Smooth muscle cell (in vitro differentiated cells): ENCODE data around the gene AKR1C1. TPM values are rescaled to one million over a fixed set of nuclear protein-coding genes. Genes with fewer than 3 reads are reported as not detected.
A peak's percentile ranks its signal among the peaks of the same experiment; 100 is the strongest.
"Not testable (repeated sequence)": the region's sequence is repeated elsewhere in the genome, so short reads cannot be mapped to it uniquely, and the experiment has no call there.

Source experiments
- DNase-seq: peaks from one replicate; lab custom pipeline; 2025; ENCODE audit not compliant: unreplicated experiment; lab: John Stamatoyannopoulos, UW
- H2AFZ ChIP-seq: fragments of 200-600 bp; sonication (generic); 2 replicates; pipeline ENCODE4 v1.6.0; 2016; ENCODE audit warnings: antibody characterized with exemption, low read depth, mild to moderate bottlenecking
- H3F3A ChIP-seq: fragments of 200-600 bp; sonication (generic); 2 replicates; pipeline ENCODE4 v1.6.0; 2017; ENCODE audit warnings: antibody characterized with exemption, low read depth
- H3K27ac ChIP-seq: fragments of 200-600 bp; sonication (generic); 2 replicates; pipeline ENCODE4 v1.5.1; 2016; ENCODE audit warnings: low read depth, mild to moderate bottlenecking
- H3K27me3 ChIP-seq: fragments of 200-600 bp; sonication (generic); 2 replicates; pipeline ENCODE4 v1.6.1; 2016; ENCODE audit warnings: low read depth, mild to moderate bottlenecking
- H3K36me3 ChIP-seq: fragments of 200-600 bp; sonication (generic); 2 replicates; pipeline ENCODE4 v1.5.1; 2016; ENCODE audit warnings: low read depth
- H3K4me1 ChIP-seq: fragments of 200-600 bp; sonication (generic); 2 replicates; pipeline ENCODE4 v1.5.1; 2016; ENCODE audit warnings: low read depth
- H3K4me2 ChIP-seq: fragments of 200-600 bp; sonication (generic); 2 replicates; pipeline ENCODE4 v1.6.0; 2016; ENCODE audit warnings: mild to moderate bottlenecking
- H3K4me3 ChIP-seq: fragments of 200-600 bp; sonication (generic); 2 replicates; pipeline ENCODE4 v1.5.1; 2016; ENCODE audit warnings: mild to moderate bottlenecking
- H3K79me2 ChIP-seq: fragments of 200-600 bp; sonication (generic); 2 replicates; pipeline ENCODE4 v1.6.0; 2016; ENCODE audit warnings: low read depth, mild to moderate bottlenecking
- H3K9ac ChIP-seq: fragments of 200-600 bp; sonication (generic); 2 replicates; pipeline ENCODE4 v1.6.0; 2016; ENCODE audit warnings: low read depth
- H3K9me3 ChIP-seq: fragments of 200-600 bp; sonication (generic); replicated peaks from 2 replicates; pipeline ENCODE4 v1.5.1; 2016; ENCODE audit warnings: low read depth
- H4K20me1 ChIP-seq: fragments of 200-600 bp; sonication (generic); 2 replicates; pipeline ENCODE4 v1.6.0; 2016; ENCODE audit warnings: low read depth
- CTCF ChIP-seq: fragments of 200-600 bp; sonication (generic); IDR thresholded peaks from 2 replicates; pipeline ENCODE4 v1.5.1; 2017; ENCODE audit warnings: borderline replicate concordance, mild to moderate bottlenecking, antibody characterized with exemption; ENCODE audit not compliant: insufficient read depth, poor library complexity, severe bottlenecking
- WGBS: methylation state at CpG from one replicate; pipeline ENCODE4 v1.1.7; 2016; ENCODE audit warnings: low lambda C conversion rate; 5-methylcytosine and 5-hydroxymethylcytosine counted together
- polyA plus RNA-seq: library from polyadenylated mRNA; unstranded; fragments of >200 nt; fragmentation: Nextera tagmentation; extraction: Ambion mirVana; gene quantifications from 2 replicates; pipeline ENCODE4 v1.2.1, GENCODE V29; 2016
- total RNA-seq: library from RNA; depleted of rRNA; stranded (reverse); fragments of >200 nt; gene quantifications from 2 replicates; pipeline ENCODE4 v1.2.3, GENCODE V29; 2014

Gene AKR1C1
- total and polyA plus RNA-seq, 2 experiments from 2014 or later, result 16.3 to 20.5 TPM

GRCh38 chr10:4994260-4994659 lies 31.0 kb downstream of the AKR1C1 start:
- not testable (repeated sequence) for H3K79me2 ChIP-seq, H3K27ac ChIP-seq, H3K9me3 ChIP-seq, H3K4me3 ChIP-seq, H3K4me1 ChIP-seq, DNase-seq, H2AFZ ChIP-seq, H3K36me3 ChIP-seq, H3K4me2 ChIP-seq, H3K9ac ChIP-seq, H3F3A ChIP-seq, H3K27me3 ChIP-seq, H4K20me1 ChIP-seq

- no peak overlapping the region for H3K9ac ChIP-seq
- no peak overlapping the region for H3K4me2 ChIP-seq
- WGBS, result 97% methylated on average over 5 of the region's 5 CpGs
- no peak overlapping the region for H3K27ac ChIP-seq
- DNase-seq, result no peak
- H3K27me3 ChIP-seq, result no peaks in the 10 kb centered on the region
- no peak for TF ChIP-seq CTCF
- H2AFZ ChIP-seq, result no peak overlapping the region
- H4K20me1 ChIP-seq, result no peaks in the 10 kb centered on the region
- H3K4me3 ChIP-seq, result no peak overlapping the region
- no peaks in the 10 kb centered on the region for H3F3A ChIP-seq
- H3K9me3 ChIP-seq, result no peaks in the 10 kb centered on the region
- no peaks in the 10 kb centered on the region for H3K36me3 ChIP-seq
- no peaks in the 10 kb centered on the region for H3K79me2 ChIP-seq
- H3K4me1 ChIP-seq, result no peaks in the 10 kb centered on the region
Measured at GRCh38 chr10:4998671-4999070, 35.5 kb downstream of the AKR1C1 start.

- H3K79me2 ChIP-seq, result no peaks in the 10 kb centered on the region
- no peaks in the 10 kb centered on the region for H3K27me3 ChIP-seq
- no peaks in the 10 kb centered on the region for H3F3A ChIP-seq
- no peak overlapping the region for H3K27ac ChIP-seq
- H4K20me1 ChIP-seq, result no peaks in the 10 kb centered on the region
- H3K9me3 ChIP-seq, result no peaks in the 10 kb centered on the region
- no peaks in the 10 kb centered on the region for H3K36me3 ChIP-seq
- 95% methylated on average over 2 of the region's 2 CpGs for WGBS
- no peak overlapping the region for H3K4me2 ChIP-seq
- H3K4me1 ChIP-seq, result no peaks in the 10 kb centered on the region
- H3K9ac ChIP-seq, result no peak overlapping the region
- no peak overlapping the region for H2AFZ ChIP-seq
- TF ChIP-seq CTCF, result no peak
- DNase-seq, result no peak
- H3K4me3 ChIP-seq, result no peak overlapping the region
Measured at GRCh38 chr10:5002013-5002727, 39.0 kb downstream of the AKR1C1 start.

GRCh38 chr10:5003127-5004029 lies 40.2 kb downstream of the AKR1C1 start, which contains the start of gene AKR1C2:
Gene AKR1C2 (minus strand): TSS chr10:5003857. CDS start chr10:5003835, 22 bp downstream.
- Histone ChIP-seq H3K4me3 (peak within 1 kb of the TSS; percentile 13), H3K4me2 (peak within 1 kb of the TSS; percentile 26)
- H3K27ac ChIP-seq, result not testable (repeated sequence)

GRCh38 chr10:5004030-5004385 lies 40.8 kb downstream of the AKR1C1 start:
- not testable (repeated sequence) for H3K79me2 ChIP-seq, H3K27ac ChIP-seq, H2AFZ ChIP-seq, H3K9ac ChIP-seq, H3F3A ChIP-seq, H4K20me1 ChIP-seq, H3K4me2 ChIP-seq, DNase-seq, H3K4me1 ChIP-seq, H3K9me3 ChIP-seq, H3K4me3 ChIP-seq, H3K36me3 ChIP-seq, H3K27me3 ChIP-seq
- WGBS, result 0% methylated on average over 1 of the region's 1 CpG

More at GRCh38 chr10:5003127-5004029, 40.2 kb downstream of the AKR1C1 start, which contains the start of gene AKR1C2:
- not testable (repeated sequence) for H3K27me3 ChIP-seq, H3F3A ChIP-seq, H3K4me1 ChIP-seq, H2AFZ ChIP-seq, DNase-seq, H4K20me1 ChIP-seq, H3K79me2 ChIP-seq, H3K9ac ChIP-seq, H3K9me3 ChIP-seq, H3K36me3 ChIP-seq
- WGBS, result 71% methylated on average over 9 of the region's 10 CpGs

- H2AFZ ChIP-seq, H3F3A ChIP-seq, H3K27ac ChIP-seq, H3K9ac ChIP-seq, H4K20me1 ChIP-seq, H3K4me1 ChIP-seq, H3K36me3 ChIP-seq, DNase-seq, H3K4me3 ChIP-seq, H3K79me2 ChIP-seq, H3K9me3 ChIP-seq, H3K4me2 ChIP-seq, H3K27me3 ChIP-seq: not testable (repeated sequence)
Measured at GRCh38 chr10:5004501-5004900, 41.3 kb downstream of the AKR1C1 start.
